Sigmoid colon (tissue), 3 donors: ENCODE data around the gene VCX3A.

ENCODE experiments used
- POLR2A ChIP-seq, 2 donors: fragments of 450-650 bp; IDR thresholded peaks; one replicate each; pipeline ENCODE4 v1.6.1; 2016; ENCODE audit warnings: antibody characterized with exemption in 2 of 2, mild to moderate bottlenecking in 2 of 2, moderate library complexity in 2 of 2
- TF ChIP-seq, protein P1 (sequence below), 4 experiments: fragments of 450-650 bp in 3 of 4; fragments of 200-600 bp in 1 of 4; IDR thresholded peaks; one replicate each; pipeline ENCODE4 v1.5.1; 2016 to 2019; ENCODE audit warnings: antibody characterized with exemption in 4 of 4, mild to moderate bottlenecking in 3 of 4, moderate library complexity in 2 of 4

DNA sequence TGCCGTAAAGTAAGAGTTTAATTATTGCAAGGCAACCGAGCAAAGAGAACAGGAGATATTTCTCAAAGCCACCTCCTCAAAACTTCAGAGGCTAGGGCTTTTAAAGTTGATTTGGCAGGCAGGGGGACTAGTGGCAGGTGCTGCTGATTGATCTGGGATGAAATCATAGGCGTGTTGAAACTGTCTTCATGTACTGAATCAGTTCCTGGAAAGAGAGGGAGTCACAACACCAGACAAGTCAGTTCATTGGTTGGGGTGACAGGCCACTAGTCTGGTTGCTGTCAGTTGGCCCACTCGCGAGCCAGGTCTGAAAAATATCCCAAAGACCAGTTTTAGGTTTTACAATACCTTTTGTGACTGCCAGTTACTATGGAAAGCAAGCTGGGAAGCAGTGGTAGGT is 10.8 kb upstream of the VCX3A start:
- no peak for TF ChIP-seq POLR2A (IDR thresholded peaks at IDR 0.05)
- TF ChIP-seq, protein P1, sequence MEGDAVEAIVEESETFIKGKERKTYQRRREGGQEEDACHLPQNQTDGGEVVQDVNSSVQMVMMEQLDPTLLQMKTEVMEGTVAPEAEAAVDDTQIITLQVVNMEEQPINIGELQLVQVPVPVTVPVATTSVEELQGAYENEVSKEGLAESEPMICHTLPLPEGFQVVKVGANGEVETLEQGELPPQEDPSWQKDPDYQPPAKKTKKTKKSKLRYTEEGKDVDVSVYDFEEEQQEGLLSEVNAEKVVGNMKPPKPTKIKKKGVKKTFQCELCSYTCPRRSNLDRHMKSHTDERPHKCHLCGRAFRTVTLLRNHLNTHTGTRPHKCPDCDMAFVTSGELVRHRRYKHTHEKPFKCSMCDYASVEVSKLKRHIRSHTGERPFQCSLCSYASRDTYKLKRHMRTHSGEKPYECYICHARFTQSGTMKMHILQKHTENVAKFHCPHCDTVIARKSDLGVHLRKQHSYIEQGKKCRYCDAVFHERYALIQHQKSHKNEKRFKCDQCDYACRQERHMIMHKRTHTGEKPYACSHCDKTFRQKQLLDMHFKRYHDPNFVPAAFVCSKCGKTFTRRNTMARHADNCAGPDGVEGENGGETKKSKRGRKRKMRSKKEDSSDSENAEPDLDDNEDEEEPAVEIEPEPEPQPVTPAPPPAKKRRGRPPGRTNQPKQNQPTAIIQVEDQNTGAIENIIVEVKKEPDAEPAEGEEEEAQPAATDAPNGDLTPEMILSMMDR (IDR thresholded peaks at IDR 0.05), result no peak
